Prostate gland (tissue), 2 donors: Measurements from ENCODE around the gene FRYL. TPM values are rescaled to one million over a fixed set of nuclear protein-coding genes. Genes with fewer than 3 reads are reported as not detected.

Experiments used
- DNase-seq: peaks from one replicate; pipeline ENCODE4 v3.0.0-alpha.2; 2019; ENCODE audit warnings: low spot score
- H3K27ac ChIP-seq, 2 donors: fragments of 200-600 bp; sonication (generic); 2 replicates each; pipeline ENCODE4 v1.5.1; 2017 to 2019
- H3K27me3 ChIP-seq: fragments of 200-600 bp; sonication (generic); replicated peaks from 2 replicates; pipeline ENCODE4 v1.5.1; 2019; ENCODE audit not compliant: insufficient read depth
- H3K36me3 ChIP-seq, 2 donors: fragments of 200-600 bp; sonication (generic); 1 replicate in 1 of 2; 2 replicates in 1 of 2; pipeline versions ENCODE4 v1.5.1 to v1.8.1; 2017 to 2019
- H3K4me1 ChIP-seq: fragments of 200-600 bp; sonication (generic); replicated peaks from 2 replicates; pipeline ENCODE4 v1.5.1; 2019
- H3K4me3 ChIP-seq, 2 donors: fragments of 200-600 bp; sonication (generic); 2 replicates each; pipeline ENCODE4 v1.5.1; 2017 to 2019
- H3K9me3 ChIP-seq: fragments of 200-600 bp; sonication (generic); 2 replicates; pipeline ENCODE4 v1.5.1; 2017
- POLR2A ChIP-seq: fragments of 450-650 bp; IDR thresholded peaks from one replicate; pipeline ENCODE4 v1.6.1; 2016; ENCODE audit warnings: antibody characterized with exemption, mild to moderate bottlenecking
- POLR2AphosphoS5 ChIP-seq: sonication (generic); formaldehyde crosslinking; IDR thresholded peaks from one replicate; pipeline ENCODE4 v1.6.1; 2017; ENCODE audit warnings: antibody characterized with exemption
- WGBS: methylation state at CpG from one replicate; pipeline ENCODE4 v1.1.5; 2018; 5-methylcytosine and 5-hydroxymethylcytosine counted together
- intact Hi-C: fragments of 100-400 bp; cut with DNase I; formaldehyde crosslinking; loops from one replicate; pipeline ENCODE4 v1.14.2; 2022
- total RNA-seq, 2 donors: library from RNA; depleted of rRNA; stranded (reverse); fragments of >200 nt; gene quantifications; one replicate each; pipeline ENCODE4 v1.1.0, GENCODE V29; 2016
- TF ChIP-seq, protein P1 (sequence below), 4 experiments: fragments of 200-600 bp in 2 of 4; fragments of 450-650 bp in 2 of 4; sonication (generic) in 2 of 4; IDR thresholded peaks; 1 replicate in 3 of 4; 2 replicates in 1 of 4; pipeline ENCODE4 v1.5.1; 2016 to 2019; ENCODE audit warnings: antibody characterized with exemption in 4 of 4, mild to moderate bottlenecking in 2 of 4, moderate library complexity in 2 of 4

Gene FRYL
- total RNA-seq, 2 donors from 2014 or later, result 40.0 to 47.6 TPM

DNA sequence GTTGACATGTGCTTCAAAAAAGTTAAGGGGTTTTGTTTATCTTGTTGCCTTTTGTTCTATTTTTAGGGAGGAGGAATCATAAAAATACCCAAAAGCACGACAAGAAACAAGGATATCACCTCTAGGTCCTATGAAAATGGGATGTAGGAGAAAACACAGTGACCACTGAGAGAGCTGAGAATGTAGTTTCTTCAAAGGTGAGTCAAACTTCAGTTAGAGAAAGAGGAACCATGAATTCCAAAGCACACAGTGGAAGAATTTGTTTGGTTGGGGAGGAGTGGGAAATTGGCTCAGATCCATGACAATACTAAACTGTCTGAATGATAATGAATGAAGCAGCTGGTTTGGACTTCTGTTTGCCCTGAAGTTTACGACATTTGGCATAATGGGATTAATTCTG, 19.1 kb upstream of the FRYL start:
- TF ChIP-seq POLR2AphosphoS5 (no peak), POLR2A (no peak)
- TF ChIP-seq, protein P1, sequence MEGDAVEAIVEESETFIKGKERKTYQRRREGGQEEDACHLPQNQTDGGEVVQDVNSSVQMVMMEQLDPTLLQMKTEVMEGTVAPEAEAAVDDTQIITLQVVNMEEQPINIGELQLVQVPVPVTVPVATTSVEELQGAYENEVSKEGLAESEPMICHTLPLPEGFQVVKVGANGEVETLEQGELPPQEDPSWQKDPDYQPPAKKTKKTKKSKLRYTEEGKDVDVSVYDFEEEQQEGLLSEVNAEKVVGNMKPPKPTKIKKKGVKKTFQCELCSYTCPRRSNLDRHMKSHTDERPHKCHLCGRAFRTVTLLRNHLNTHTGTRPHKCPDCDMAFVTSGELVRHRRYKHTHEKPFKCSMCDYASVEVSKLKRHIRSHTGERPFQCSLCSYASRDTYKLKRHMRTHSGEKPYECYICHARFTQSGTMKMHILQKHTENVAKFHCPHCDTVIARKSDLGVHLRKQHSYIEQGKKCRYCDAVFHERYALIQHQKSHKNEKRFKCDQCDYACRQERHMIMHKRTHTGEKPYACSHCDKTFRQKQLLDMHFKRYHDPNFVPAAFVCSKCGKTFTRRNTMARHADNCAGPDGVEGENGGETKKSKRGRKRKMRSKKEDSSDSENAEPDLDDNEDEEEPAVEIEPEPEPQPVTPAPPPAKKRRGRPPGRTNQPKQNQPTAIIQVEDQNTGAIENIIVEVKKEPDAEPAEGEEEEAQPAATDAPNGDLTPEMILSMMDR (IDR thresholded peaks at IDR 0.05), result no peak
- no peak overlapping the region for H3K4me3 ChIP-seq
- intact Hi-C loops, result no loop called here
- H3K27me3 ChIP-seq, result no peaks in the 10 kb centered on the region
- no peaks in the 10 kb centered on the region for H3K36me3 ChIP-seq
- WGBS, result 42% methylated on average over 2 of the region's 2 CpGs
- no peak for DNase-seq
- H3K9me3 ChIP-seq, result no peaks in the 10 kb centered on the region
- H3K27ac ChIP-seq, result no peak overlapping the region
- H3K4me1 ChIP-seq, result no peaks in the 10 kb centered on the region

DNA sequence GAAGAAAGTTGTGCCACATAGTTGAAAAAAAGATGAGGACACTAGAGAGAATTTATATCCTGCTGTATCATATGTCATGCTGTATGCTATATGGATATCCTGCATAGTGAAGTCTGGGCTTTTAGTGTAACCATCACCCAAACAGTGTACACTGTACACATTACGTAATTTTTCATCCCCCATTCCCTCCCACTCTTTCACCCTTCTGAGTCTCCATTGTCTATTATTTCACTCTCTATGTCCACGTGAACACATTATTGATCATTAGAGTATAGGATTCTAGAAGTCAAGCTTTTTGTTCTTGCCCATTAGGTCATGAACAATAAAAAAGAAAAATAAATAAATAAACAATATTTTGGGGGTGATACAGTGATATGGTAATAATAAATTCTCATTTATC, 18.0 kb upstream of the FRYL start:
- Histone ChIP-seq H3K27me3 (no peaks in the 10 kb centered on the region), H3K4me3 (no peak overlapping the region), H3K4me1 (no peaks in the 10 kb centered on the region), H3K36me3 (no peaks in the 10 kb centered on the region), H3K9me3 (no peaks in the 10 kb centered on the region), H3K27ac (no peak overlapping the region)
- intact Hi-C loops, result no loop called here
- TF ChIP-seq POLR2A (no peak), POLR2AphosphoS5 (no peak)
- TF ChIP-seq, protein P1 (IDR thresholded peaks at IDR 0.05), result no peak
- no peak for DNase-seq
- 87% methylated on average over 2 of the region's 2 CpGs for WGBS

DNA sequence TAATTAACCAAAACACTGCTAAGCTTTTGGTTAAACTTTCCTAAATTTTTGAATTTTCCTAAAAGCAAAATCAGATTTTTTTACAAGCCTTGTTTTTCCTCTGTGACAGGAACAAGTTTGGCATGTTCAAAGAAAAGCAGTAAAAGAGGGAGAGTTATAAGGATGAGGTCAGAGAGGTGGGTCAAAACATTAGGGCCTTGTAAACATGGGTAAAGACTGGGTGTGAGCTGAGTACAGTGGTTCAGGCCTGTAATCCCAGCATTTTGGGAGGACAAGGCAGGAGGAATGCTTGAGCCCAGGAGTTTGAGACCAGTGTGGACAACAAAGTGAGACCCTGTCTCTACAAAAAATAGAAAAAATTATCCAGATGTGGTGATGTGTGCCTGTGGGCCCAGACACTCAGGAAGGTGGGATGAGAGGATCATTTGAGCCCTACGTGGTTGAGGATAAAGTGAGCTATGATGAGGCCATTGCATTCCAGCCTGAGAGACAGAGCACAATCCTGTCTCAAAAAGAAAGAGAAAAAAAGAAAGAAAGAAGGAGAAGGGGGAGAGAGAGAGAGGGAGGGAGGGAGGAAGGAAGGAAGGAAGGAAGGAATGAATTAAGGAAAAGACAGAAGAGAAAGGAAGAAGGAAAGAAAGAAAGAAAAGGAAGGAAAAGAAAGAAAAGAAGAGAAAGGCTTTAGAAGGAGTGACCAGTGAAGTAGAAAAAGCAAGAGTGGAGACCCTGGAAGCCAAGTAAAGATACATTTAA, 17.0 kb upstream of the FRYL start:
- 66% methylated on average over 1 of the region's 1 CpG for WGBS
- no peak for TF ChIP-seq POLR2AphosphoS5
- TF ChIP-seq, protein P1 (IDR thresholded peaks at IDR 0.05), result no peak
- no peak for DNase-seq
- Histone ChIP-seq H3K9me3 (no peaks in the 10 kb centered on the region), H3K27ac (no peak overlapping the region), H3K36me3 (no peaks in the 10 kb centered on the region), H3K4me3 (no peak overlapping the region), H3K27me3 (no peaks in the 10 kb centered on the region), H3K4me1 (no peaks in the 10 kb centered on the region)
- intact Hi-C loops, result no loop called here

DNA sequence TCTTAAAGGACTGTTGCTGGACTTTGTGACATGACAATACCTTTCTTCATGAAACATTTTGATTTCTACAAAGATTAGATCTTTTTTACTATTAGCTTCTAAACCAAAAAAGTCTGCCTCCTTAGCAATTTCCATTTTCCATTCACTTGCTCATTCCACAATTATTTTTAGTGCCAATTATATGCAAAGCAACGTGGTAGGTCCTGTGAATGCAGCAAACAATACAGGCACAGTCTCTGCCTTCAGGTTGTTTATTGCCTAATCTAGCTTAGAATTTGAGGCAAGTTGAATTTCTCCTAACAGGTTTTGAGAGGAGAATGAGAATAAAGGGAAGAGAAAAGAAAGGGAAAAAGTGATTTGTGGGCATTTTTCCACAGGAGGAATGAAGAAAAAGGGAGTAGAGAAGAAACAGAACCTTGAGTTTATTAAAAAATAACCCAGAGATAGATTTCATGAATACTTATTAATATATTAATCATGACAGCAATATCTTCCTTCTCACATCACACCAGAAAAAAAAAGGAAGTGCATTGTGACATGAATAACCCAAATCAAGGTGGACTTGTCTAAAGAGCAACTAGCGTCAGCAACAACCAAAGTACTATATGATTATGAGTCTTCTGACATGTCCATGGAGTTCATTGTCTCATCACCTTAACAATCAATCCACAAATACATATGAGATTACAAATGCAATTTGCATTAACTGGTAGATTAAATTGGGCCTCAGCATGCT, 16.3 kb upstream of the FRYL start:
- no peak for DNase-seq
- Histone ChIP-seq H3K27ac (no peak overlapping the region), H3K36me3 (no peaks in the 10 kb centered on the region), H3K27me3 (no peaks in the 10 kb centered on the region), H3K4me1 (no peaks in the 10 kb centered on the region), H3K4me3 (no peak overlapping the region), H3K9me3 (no peaks in the 10 kb centered on the region)
- intact Hi-C loops, result no loop called here
- 57% methylated on average over 2 of the region's 2 CpGs for WGBS
- TF ChIP-seq POLR2A (no peak), POLR2AphosphoS5 (no peak)
- TF ChIP-seq, protein P1 (IDR thresholded peaks at IDR 0.05), result no peak

DNA sequence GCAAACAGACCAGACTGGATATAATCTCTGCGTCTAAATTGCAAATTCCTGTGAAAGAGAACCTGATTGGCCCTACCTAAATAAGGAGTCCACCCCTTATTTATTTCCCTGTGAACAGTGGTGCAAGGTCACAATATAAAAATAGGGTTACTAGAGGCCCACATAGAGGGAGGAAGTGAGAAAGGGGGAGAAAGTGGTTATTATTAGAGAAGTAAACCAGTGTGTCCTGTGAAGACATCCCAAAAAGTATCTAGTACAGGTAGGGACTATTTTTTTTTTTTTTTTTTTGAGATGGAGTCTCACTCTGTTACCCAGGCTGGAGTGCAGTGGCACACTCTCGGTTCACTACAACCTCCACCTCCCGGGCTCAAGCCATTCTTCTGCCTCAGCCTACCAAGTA, 15.0 kb upstream of the FRYL start:
- H3K4me3 ChIP-seq, result no peak overlapping the region
- H3K9me3 ChIP-seq, result no peaks in the 10 kb centered on the region
- H3K36me3 ChIP-seq, result no peaks in the 10 kb centered on the region
- no peak for DNase-seq
- intact Hi-C loops, result no loop called here
- TF ChIP-seq POLR2AphosphoS5 (no peak), POLR2A (no peak)
- no peaks in the 10 kb centered on the region for H3K4me1 ChIP-seq
- 92% methylated on average over 3 of the region's 3 CpGs for WGBS
- H3K27me3 ChIP-seq, result no peaks in the 10 kb centered on the region
- no peak overlapping the region for H3K27ac ChIP-seq
